CD14-positive monocyte (primary cell): ENCODE measurements around the gene HCK. TPM values are rescaled to one million over a fixed set of nuclear protein-coding genes. Genes with fewer than 3 reads are reported as not detected.

Experiments
- DNase-seq, 3 donors: peaks; one replicate each; pipeline ENCODE4 v3.0.0-alpha.2; 2011 to 2022
- H2AFZ ChIP-seq: 2 replicates; pipeline ENCODE4 v1.6.0; 2012; ENCODE audit warnings: mild to moderate bottlenecking, low read depth, low read length, inconsistent platforms; ENCODE audit not compliant: insufficient read depth, poor library complexity, severe bottlenecking
- H3K27ac ChIP-seq, 2 donors: 1 replicate in 1 of 2; 2 replicates in 1 of 2; pipeline ENCODE4 v1.5.1; 2012 to 2013; ENCODE audit warnings: low read length in 2 of 2, control low read depth in 1 of 2, inconsistent platforms in 1 of 2, low read depth in 1 of 2, mild to moderate bottlenecking in 1 of 2
- H3K27me3 ChIP-seq, 2 donors: one replicate each; pipeline versions ENCODE4 v1.6.0 to v1.6.1; 2011 to 2013; ENCODE audit warnings: low read length in 2 of 2; ENCODE audit not compliant: control insufficient read depth in 2 of 2, insufficient read depth in 2 of 2
- H3K36me3 ChIP-seq, 2 donors: replicated peaks in 1 of 2; 1 replicate in 1 of 2; 2 replicates in 1 of 2; pipeline versions ENCODE4 v1.5.1 to v1.6.1; 2012 to 2013; ENCODE audit warnings: low read length in 2 of 2, control low read depth in 1 of 2, inconsistent platforms in 1 of 2, mild to moderate bottlenecking in 1 of 2; ENCODE audit not compliant: insufficient read depth in 2 of 2, control insufficient read depth in 1 of 2
- H3K4me1 ChIP-seq, 2 donors: 1 replicate in 1 of 2; 2 replicates in 1 of 2; pipeline versions ENCODE4 v1.5.1 to v1.6.1; 2012 to 2013; ENCODE audit warnings: low read length in 2 of 2, control low read depth in 1 of 2, inconsistent platforms in 1 of 2, mild to moderate bottlenecking in 1 of 2, moderate library complexity in 1 of 2; ENCODE audit not compliant: insufficient read depth in 2 of 2, control insufficient read depth in 1 of 2
- H3K4me2 ChIP-seq: replicated peaks from 2 replicates; pipeline ENCODE3; 2012; ENCODE audit warnings: low read length, moderate library complexity, mild to moderate bottlenecking; ENCODE audit not compliant: poor library complexity, severe bottlenecking; ENCODE audit errors: extremely low read depth
- H3K4me3 ChIP-seq, 3 experiments: fragments of 200-600 bp in 1 of 3; sonication (generic) in 1 of 3; replicated peaks in 1 of 3; 1 replicate in 2 of 3; 2 replicates in 1 of 3; pipeline ENCODE4 v1.5.1; 2011 to 2013; ENCODE audit warnings: low read length in 3 of 3, mild to moderate bottlenecking in 3 of 3, control low read depth in 2 of 3, low read depth in 2 of 3, inconsistent platforms in 1 of 3, moderate library complexity in 1 of 3
- H3K79me2 ChIP-seq: 2 replicates; pipeline ENCODE4 v1.6.0; 2012; ENCODE audit warnings: mild to moderate bottlenecking, control low read depth, inconsistent platforms, low read length, moderate library complexity; ENCODE audit not compliant: insufficient read depth
- H3K9ac ChIP-seq: 2 replicates; pipeline ENCODE4 v1.6.0; 2017; ENCODE audit warnings: low read length, mild to moderate bottlenecking; ENCODE audit not compliant: insufficient read depth, poor library complexity, severe bottlenecking
- H3K9me3 ChIP-seq, 2 donors: replicated peaks in 1 of 2; 1 replicate in 1 of 2; 2 replicates in 1 of 2; pipeline versions ENCODE4 v1.5.1 to v1.6.1; 2012 to 2013; ENCODE audit warnings: low read length in 2 of 2, control low read depth in 1 of 2; ENCODE audit not compliant: control insufficient read depth in 1 of 2, insufficient read depth in 1 of 2
- H4K20me1 ChIP-seq: 2 replicates; pipeline ENCODE4 v1.6.0; 2012; ENCODE audit warnings: mild to moderate bottlenecking, low read length, control low read depth, moderate library complexity; ENCODE audit not compliant: insufficient read depth
- H3K27ac Mint-ChIP-seq, 7 donors: one replicate each; pipeline ENCODE4 v1.8.0; 2020; ENCODE audit warnings: mild to moderate bottlenecking in 7 of 7, mixed read lengths in 7 of 7, moderate library complexity in 6 of 7, inconsistent platforms in 2 of 7
- H3K27me3 Mint-ChIP-seq, 3 donors: one replicate each; pipeline ENCODE4 v1.8.0; 2021 to 2022; ENCODE audit warnings: low read depth in 3 of 3, mild to moderate bottlenecking in 3 of 3, mixed read lengths in 3 of 3, moderate library complexity in 3 of 3, inconsistent platforms in 1 of 3
- H3K36me3 Mint-ChIP-seq, 2 donors: one replicate each; pipeline ENCODE4 v1.8.0; 2020; ENCODE audit warnings: mixed read lengths in 2 of 2, inconsistent platforms in 1 of 2, mild to moderate bottlenecking in 1 of 2
- H3K4me1 Mint-ChIP-seq: one replicate; pipeline ENCODE4 v1.8.0; 2020; ENCODE audit warnings: mild to moderate bottlenecking, mixed read lengths
- H3K4me3 Mint-ChIP-seq, 2 donors: one replicate each; pipeline ENCODE4 v1.8.0; 2020; ENCODE audit warnings: mild to moderate bottlenecking in 2 of 2, mixed read lengths in 2 of 2, moderate library complexity in 1 of 2
- H3K9me3 Mint-ChIP-seq, 7 donors: one replicate each; pipeline ENCODE4 v1.8.0; 2020 to 2022; ENCODE audit warnings: mixed read lengths in 7 of 7, mild to moderate bottlenecking in 6 of 7, moderate library complexity in 6 of 7, inconsistent platforms in 2 of 7
- CTCF ChIP-seq: fragments of 200-600 bp; IDR thresholded peaks from one replicate; pipeline ENCODE4 v1.8.0; 2022; ENCODE audit warnings: antibody characterized with exemption, mild to moderate bottlenecking
- WGBS: methylation state at CpG from one replicate; pipeline ENCODE4 v1.1.5; 2013; ENCODE audit warnings: missing lambda C conversion rate; ENCODE audit not compliant: insufficient coverage; 5-methylcytosine and 5-hydroxymethylcytosine counted together
- intact Hi-C, 2 donors: fragments of 100-400 bp; cut with micrococcal nuclease; formaldehyde crosslinking; loops; one replicate each; pipeline versions ENCODE4 v1.15.0 to v1.15.1; 2023
- polyA plus RNA-seq, 3 donors: library from polyadenylated mRNA; depleted of rRNA in 1 of 3; unstranded in 2 of 3; stranded (reverse) in 1 of 3; fragments of 300-500 nt in 2 of 3; fragments of >200 nt in 1 of 3; fragmentation: Illumina TruSeq in 2 of 3; gene quantifications; 1 replicate in 2 of 3; 2 replicates in 1 of 3; pipeline ENCODE4 v1.2.3, GENCODE V29; 2012 to 2021

HCK gene
- polyA plus RNA-seq, 3 donors = 430 to 688 (median 526) TPM

- intact Hi-C loops = no loop called here
- Histone ChIP-seq H2AFZ (no peak overlapping the region), H3K27ac (no peak overlapping the region), H3K4me1 (no peaks in the 10 kb centered on the region), H3K4me2 (no peak overlapping the region), H3K27me3 (no peaks in the 10 kb centered on the region), H4K20me1 (peaks cover 57% of the 10 kb centered on the region), H3K9ac (no peak overlapping the region), H3K4me3 (no peak overlapping the region), H3K36me3 (peaks cover 95 to 100% of the 10 kb centered on the region in 2 donors), H3K9me3 (no peaks in the 10 kb centered on the region), H3K79me2 (no peaks in the 10 kb centered on the region)
- Mint-ChIP-seq H3K4me1 (no peaks in the 10 kb centered on the region), H3K4me3 (no peak overlapping the region), H3K9me3 (peaks cover 0 to 2% (median 0%) of the 10 kb centered on the region in 7 donors), H3K27ac (peak overlapping the region in 1 of 7 donors; percentile 66), H3K27me3 (peaks cover 0 to 1% (median 0%) of the 10 kb centered on the region in 3 donors), H3K36me3 (peaks cover 95 to 100% of the 10 kb centered on the region in 2 donors)
- no peak for TF ChIP-seq CTCF
- no peak for DNase-seq
- WGBS = 100% methylated on average over 1 of the region's 5 CpGs
These were observed 90.0 kb downstream of the HCK start for GRCh38 chr20:32142088-32142487.

- intact Hi-C loops = no loop called here
- H3K36me3 Mint-ChIP-seq = peaks cover 94 to 100% of the 10 kb centered on the region in 2 donors
- Histone ChIP-seq H3K27ac (no peak overlapping the region), H3K27me3 (no peaks in the 10 kb centered on the region), H4K20me1 (peaks cover 48% of the 10 kb centered on the region), H3K4me1 (no peaks in the 10 kb centered on the region), H3K4me2 (no peak overlapping the region), H3K79me2 (no peaks in the 10 kb centered on the region), H3K4me3 (no peak overlapping the region), H2AFZ (no peak overlapping the region), H3K9me3 (no peaks in the 10 kb centered on the region), H3K36me3 (peaks cover 94 to 100% of the 10 kb centered on the region in 2 donors), H3K9ac (no peak overlapping the region)
- 100% methylated on average over 2 of the region's 15 CpGs for whole genome bisulfite sequencing
- no peak for TF ChIP-seq CTCF
- H3K9me3 Mint-ChIP-seq = peaks cover 0 to 2% (median 0%) of the 10 kb centered on the region in 7 donors
- no peak overlapping the region for H3K4me3 Mint-ChIP-seq
- H3K4me1 Mint-ChIP-seq = no peaks in the 10 kb centered on the region
- peaks cover 0 to 1% (median 0%) of the 10 kb centered on the region in 3 donors for H3K27me3 Mint-ChIP-seq
- H3K27ac Mint-ChIP-seq = peak overlapping the region in 2 of 7 donors; percentile 46 to 66
- no peak for DNase-seq
These were observed 90.9 kb downstream of the HCK start for GRCh38 chr20:32142991-32143390.
